ENCODE results near the gene OR51B5. TPM values are rescaled to one million over a fixed set of nuclear protein-coding genes. Genes with fewer than 3 reads are reported as not detected.
"Not testable (repeated sequence)": the region's sequence is repeated elsewhere in the genome, so short reads cannot be mapped to it uniquely, and the experiment has no call there.

The OR51B5 gene
- total RNA-seq, 4 donors from 2014 or later, result not detected

GRCh38 chr11:5317292-5317691, 26.0 kb downstream of the OR51B5 start:
- ATAC-seq (no peak), DNase-seq (no peak)
- Histone ChIP-seq H3K36me3 (no peaks in the 10 kb centered on the region), H3K27ac (no peak overlapping the region), H3K27me3 (no peaks in the 10 kb centered on the region), H3K9me3 (no peaks in the 10 kb centered on the region), H3K4me1 (no peaks in the 10 kb centered on the region), H3K4me3 (no peak overlapping the region)
- in situ Hi-C loops (cut with MboI; ENCODE audit: low sequenced_read_pairs in 4 of 4) (no loop called here), intact Hi-C loops (cut with DNase I; ENCODE audit: low total_unique reads) (no loop called here)
- no peak for TF ChIP-seq POLR2A (IDR thresholded peaks at IDR 0.05)
- TF ChIP-seq CTCF (IDR thresholded peaks at IDR 0.05 in 4 of 5, conservative IDR thresholded peaks at IDR 0.05 in 1 of 5), result no peak

DNA sequence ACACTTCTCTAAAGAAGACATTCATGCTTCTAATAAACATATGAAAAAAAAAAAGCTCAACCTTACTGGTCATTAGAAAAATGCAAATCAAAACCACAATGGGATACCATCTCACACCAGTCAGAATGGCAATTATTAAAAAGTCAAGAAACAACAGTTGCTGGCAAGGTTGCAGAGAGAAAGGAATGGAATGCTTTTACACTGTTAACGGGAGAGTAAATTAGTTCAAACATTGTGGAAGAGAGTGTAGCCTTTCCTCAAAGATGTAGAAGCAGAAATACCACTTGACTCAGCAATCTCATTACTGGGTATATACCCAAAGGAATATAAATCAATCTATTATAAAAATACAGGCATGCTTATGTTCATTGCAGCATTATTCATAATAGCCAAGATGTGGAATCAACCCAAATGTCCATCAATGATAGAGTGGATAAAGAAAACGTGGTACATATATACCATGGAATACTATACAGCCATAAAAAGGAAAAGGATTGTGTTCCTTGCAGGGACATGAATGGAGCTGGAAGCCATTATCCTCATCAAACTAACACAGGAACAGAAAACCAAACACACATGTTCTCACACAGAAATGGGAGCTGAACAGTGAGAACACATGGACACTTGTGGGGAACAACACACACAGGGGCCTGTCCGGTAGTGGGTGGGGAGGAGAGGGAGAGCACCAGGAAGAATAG, 29.8 kb downstream of the OR51B5 start:
- intact Hi-C loops (cut with DNase I; ENCODE audit: low total_unique reads), result not testable (repeated sequence)

GRCh38 chr11:5310423-5310822, 32.9 kb downstream of the OR51B5 start:
- intact Hi-C loops (cut with DNase I; ENCODE audit: low total_unique reads), result no loop called here
- no peak for TF ChIP-seq POLR2A (IDR thresholded peaks at IDR 0.05)
- TF ChIP-seq CTCF (IDR thresholded peaks at IDR 0.05 in 4 of 5, conservative IDR thresholded peaks at IDR 0.05 in 1 of 5), result no peak

More for the DNA sequence above, 29.8 kb downstream of the OR51B5 start:
- in situ Hi-C loops (cut with MboI; ENCODE audit: low sequenced_read_pairs in 4 of 4); H3K4me1 ChIP-seq; H3K36me3 ChIP-seq; H3K9me3 ChIP-seq; H3K27ac ChIP-seq; ATAC-seq; DNase-seq; H3K4me3 ChIP-seq; H3K27me3 ChIP-seq: not testable (repeated sequence)

DNA sequence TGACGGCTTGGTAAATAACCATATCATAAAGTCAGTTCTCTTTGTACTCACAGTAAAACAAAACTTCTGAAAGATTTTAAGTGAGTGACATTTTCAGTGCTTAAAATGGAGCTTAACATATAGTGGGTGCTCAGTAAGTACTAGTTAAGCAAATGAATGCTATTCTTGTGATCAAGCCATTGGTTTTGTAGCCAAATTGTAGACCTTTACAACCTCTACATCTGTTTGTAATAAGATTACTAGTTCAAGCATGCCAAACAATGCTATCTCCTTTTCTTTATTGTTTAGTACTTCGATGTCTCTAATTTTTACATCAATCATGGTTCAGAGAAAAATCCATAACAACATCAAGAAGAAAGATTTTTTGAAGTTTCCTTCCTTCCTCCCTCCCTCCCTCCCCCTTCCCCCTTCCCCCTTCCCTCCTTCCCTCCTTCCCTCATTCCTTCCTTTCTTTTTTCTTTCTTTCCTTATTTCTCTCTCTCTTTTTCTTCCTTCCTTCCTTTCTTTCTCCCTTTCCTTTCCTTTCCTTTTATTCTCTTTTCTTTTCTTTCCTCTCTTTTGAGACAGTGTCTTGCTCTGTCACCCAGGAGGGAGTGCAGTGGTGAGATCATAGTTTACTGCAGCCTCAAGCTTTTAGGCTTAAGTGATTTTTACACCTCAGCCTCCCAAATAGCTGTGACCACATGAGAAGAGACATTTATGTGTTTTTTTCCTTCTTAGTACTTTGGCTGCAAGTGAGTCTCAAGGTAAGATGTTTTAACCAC, 35.9 kb downstream of the OR51B5 start:
- DNase-seq, result no peak
- intact Hi-C loops (cut with DNase I; ENCODE audit: low total_unique reads), result no loop called here
- no peaks in the 10 kb centered on the region for H3K4me1 ChIP-seq
- in situ Hi-C loops (cut with MboI; ENCODE audit: low sequenced_read_pairs in 4 of 4), result no loop called here
- no peaks in the 10 kb centered on the region for H3K27me3 ChIP-seq
- no peak for ATAC-seq
- no peak overlapping the region for H3K4me3 ChIP-seq
- H3K36me3 ChIP-seq, result no peaks in the 10 kb centered on the region
- no peak overlapping the region for H3K27ac ChIP-seq
- no peak for TF ChIP-seq POLR2A (IDR thresholded peaks at IDR 0.05)
- no peak for TF ChIP-seq CTCF (IDR thresholded peaks at IDR 0.05 in 4 of 5, conservative IDR thresholded peaks at IDR 0.05 in 1 of 5)
- H3K9me3 ChIP-seq, result no peaks in the 10 kb centered on the region

More at GRCh38 chr11:5310423-5310822, 32.9 kb downstream of the OR51B5 start:
- ATAC-seq (no peak), DNase-seq (no peak)
- Histone ChIP-seq H3K4me3 (no peak overlapping the region), H3K9me3 (no peaks in the 10 kb centered on the region), H3K4me1 (no peaks in the 10 kb centered on the region), H3K27me3 (no peaks in the 10 kb centered on the region), H3K27ac (no peak overlapping the region), H3K36me3 (no peaks in the 10 kb centered on the region)
- in situ Hi-C loops (cut with MboI; ENCODE audit: low sequenced_read_pairs in 4 of 4), result no loop called here

GRCh38 chr11:5304046-5304445, 39.3 kb downstream of the OR51B5 start:
- in situ Hi-C loops (cut with MboI; ENCODE audit: low sequenced_read_pairs in 4 of 4), result no loop called here
- Histone ChIP-seq H3K4me1 (no peaks in the 10 kb centered on the region), H3K4me3 (no peak overlapping the region), H3K36me3 (no peaks in the 10 kb centered on the region), H3K27ac (no peak overlapping the region), H3K9me3 (no peaks in the 10 kb centered on the region), H3K27me3 (no peaks in the 10 kb centered on the region)
- no peak for ATAC-seq
- DNase-seq, result no peak
- TF ChIP-seq POLR2A (IDR thresholded peaks at IDR 0.05) (no peak), CTCF (IDR thresholded peaks at IDR 0.05 in 4 of 5, conservative IDR thresholded peaks at IDR 0.05 in 1 of 5) (no peak)
- intact Hi-C loops (cut with DNase I; ENCODE audit: low total_unique reads), result no loop called here

Measured in gastrocnemius medialis (tissue), 4 donors.